ENCODE measurements around the gene PREPL. TPM values are rescaled to one million over a fixed set of nuclear protein-coding genes. Genes with fewer than 3 reads are reported as not detected.

PREPL gene
- total RNA-seq, 1 experiment from 2014 or later: 53.0 TPM

GRCh38 chr2:44351088-44351487 is 10.2 kb downstream of the PREPL start:
- BruUV-seq (replicated peaks): no TSS peak
- POLR2A ChIA-PET: interaction anchor here (0.7 to 2.5 kb wide), 2 partner anchors 10 to 322 kb away, joined by 4 to 17 read pairs; partner anchors contain the start of genes CAMKMT and PREPL
- Mint-ChIP-seq H3K27ac (ENCODE audit: low read depth, unreplicated experiment) (no peak overlapping the region), H3K36me3 (ENCODE audit: insufficient read depth, unreplicated experiment) (peaks cover 37% of the 10 kb centered on the region), H3K27me3 (ENCODE audit: insufficient read depth, unreplicated experiment) (no peaks in the 10 kb centered on the region), H3K4me3 (ENCODE audit: unreplicated experiment) (no peak overlapping the region), H3K4me1 (ENCODE audit: insufficient read depth, unreplicated experiment) (no peaks in the 10 kb centered on the region), H3K9me3 (ENCODE audit: unreplicated experiment) (no peaks in the 10 kb centered on the region)
- no peak for TF ChIP-seq CTCF (IDR thresholded peaks at IDR 0.05; ENCODE audit: unreplicated experiment)
- no peak for DNase-seq (ENCODE audit: unreplicated experiment)
- intact Hi-C loops (cut with micrococcal nuclease): no loop called here
- CTCF ChIA-PET: interaction anchor here (0.6 to 0.8 kb wide), 3 partner anchors 9 to 41 kb away, joined by 3 to 5 read pairs (median 3); no protein-coding TSS in a partner anchor

GRCh38 chr2:44349506-44349905 is 11.8 kb downstream of the PREPL start:
- no peaks in the 10 kb centered on the region for H3K9me3 Mint-ChIP-seq (ENCODE audit: unreplicated experiment)
- no peak for TF ChIP-seq CTCF (IDR thresholded peaks at IDR 0.05; ENCODE audit: unreplicated experiment)
- intact Hi-C loops (cut with micrococcal nuclease): no loop called here
- DNase-seq (ENCODE audit: unreplicated experiment): no peak
- H3K4me3 Mint-ChIP-seq (ENCODE audit: unreplicated experiment): no peak overlapping the region
- BruUV-seq (replicated peaks): no TSS peak
- ChIA-PET CTCF (interaction anchor here (0.6 to 1.4 kb wide), 3 partner anchors 9 to 43 kb away, joined by 3 to 5 read pairs (median 3); no protein-coding TSS in a partner anchor), POLR2A (interaction anchor here (3.9 kb wide), 1 partner anchor 11 kb away, joined by 40 read pairs; the partner anchor contains the start of genes CAMKMT and PREPL)
- H3K4me1 Mint-ChIP-seq (ENCODE audit: insufficient read depth, unreplicated experiment): no peaks in the 10 kb centered on the region
- H3K27ac Mint-ChIP-seq (ENCODE audit: low read depth, unreplicated experiment): no peak overlapping the region
- H3K27me3 Mint-ChIP-seq (ENCODE audit: insufficient read depth, unreplicated experiment): no peaks in the 10 kb centered on the region
- H3K36me3 Mint-ChIP-seq (ENCODE audit: insufficient read depth, unreplicated experiment): peaks cover 35% of the 10 kb centered on the region

- ChIA-PET CTCF (interaction anchor here (1.0 to 1.4 kb wide), 2 partner anchors 15 to 20 kb away, joined by 3 read pairs; no protein-coding TSS in a partner anchor), POLR2A (interaction anchor here (3.9 kb wide), 1 partner anchor 12 kb away, joined by 40 read pairs; the partner anchor contains the start of genes CAMKMT and PREPL)
- Mint-ChIP-seq H3K4me3 (ENCODE audit: unreplicated experiment) (no peak overlapping the region), H3K27me3 (ENCODE audit: insufficient read depth, unreplicated experiment) (no peaks in the 10 kb centered on the region), H3K4me1 (ENCODE audit: insufficient read depth, unreplicated experiment) (no peaks in the 10 kb centered on the region), H3K36me3 (ENCODE audit: insufficient read depth, unreplicated experiment) (peaks cover 33% of the 10 kb centered on the region), H3K9me3 (ENCODE audit: unreplicated experiment) (no peaks in the 10 kb centered on the region), H3K27ac (ENCODE audit: low read depth, unreplicated experiment) (no peak overlapping the region)
- no TSS peak for BruUV-seq (replicated peaks)
- TF ChIP-seq CTCF (IDR thresholded peaks at IDR 0.05; ENCODE audit: unreplicated experiment): no peak
- intact Hi-C loops (cut with micrococcal nuclease): no loop called here
- DNase-seq (ENCODE audit: unreplicated experiment): no peak
These were observed 12.9 kb downstream of the PREPL start for GRCh38 chr2:44348400-44348799.

GRCh38 chr2:44347526-44347925 is 13.8 kb downstream of the PREPL start:
- Mint-ChIP-seq H3K27me3 (ENCODE audit: insufficient read depth, unreplicated experiment) (no peaks in the 10 kb centered on the region), H3K9me3 (ENCODE audit: unreplicated experiment) (no peaks in the 10 kb centered on the region), H3K4me1 (ENCODE audit: insufficient read depth, unreplicated experiment) (no peaks in the 10 kb centered on the region), H3K36me3 (ENCODE audit: insufficient read depth, unreplicated experiment) (peaks cover 37% of the 10 kb centered on the region), H3K27ac (ENCODE audit: low read depth, unreplicated experiment) (no peak overlapping the region), H3K4me3 (ENCODE audit: unreplicated experiment) (no peak overlapping the region)
- DNase-seq (ENCODE audit: unreplicated experiment): no peak
- ChIA-PET CTCF (interaction anchor here (0.6 to 1.0 kb wide), 2 partner anchors 19 to 892 kb away, joined by 3 read pairs; no protein-coding TSS in a partner anchor), POLR2A (interaction anchor here (3.9 kb wide), 1 partner anchor 13 kb away, joined by 40 read pairs; the partner anchor contains the start of genes CAMKMT and PREPL)
- intact Hi-C loops (cut with micrococcal nuclease): no loop called here
- BruUV-seq (replicated peaks): no TSS peak
- no peak for TF ChIP-seq CTCF (IDR thresholded peaks at IDR 0.05; ENCODE audit: unreplicated experiment)
